PFSK-1 (cell line): ENCODE results near the gene PCCB.

Source experiments
- POLR2AphosphoS5 ChIP-seq: IDR thresholded peaks from 2 replicates; pipeline ENCODE4 v1.6.1; 2012; ENCODE audit warnings: low read depth, mild to moderate bottlenecking, control low read depth, low read length, moderate library complexity
- SIN3A ChIP-seq: IDR thresholded peaks from 2 replicates; pipeline ENCODE4 v1.6.1; 2012; ENCODE audit warnings: mild to moderate bottlenecking, low read length, moderate library complexity, borderline replicate concordance; ENCODE audit not compliant: insufficient read depth
- TAF1 ChIP-seq: IDR thresholded peaks from 2 replicates; pipeline ENCODE4 v1.6.1; 2012; ENCODE audit warnings: low read length, control low read depth, borderline replicate concordance; ENCODE audit not compliant: insufficient read depth

GRCh38 chr3:136293279-136293678, 43.1 kb downstream of the PCCB start:
- TF ChIP-seq POLR2AphosphoS5 (no peak), TAF1 (no peak), SIN3A (no peak)
